IMR-90 (cell line): ENCODE results near the gene RNF151. TPM values are rescaled to one million over a fixed set of nuclear protein-coding genes. Genes with fewer than 3 reads are reported as not detected.

ENCODE experiments used
- ATAC-seq: fragments of 200-7000 bp; cut with Tn5 transposase; 2 replicates; pipeline ENCODE4 v1.9.1; 2020; ENCODE audit warnings: low read depth, mild to moderate bottlenecking, moderate library complexity
- BruUV-seq: library from RNA; stranded (reverse); fragments of 400-500 nt; replicated peaks from 2 replicates; lab custom pipeline; 2021; lab: Mats Ljungman, UMichigan
- CTCF ChIA-PET: fragments of 300-600 bp; formaldehyde crosslinking; extraction: SDS; loops from one replicate; lab custom pipeline; 2021; ENCODE audit warnings: antibody characterized with exemption; lab: Yijun Ruan, JAX
- POLR2A ChIA-PET: fragments of 300-600 bp; sonication (Branson Sonifier 250); formaldehyde crosslinking; loops from one replicate; lab custom pipeline; 2022; ENCODE audit warnings: antibody characterized with exemption; ENCODE audit not compliant: unreplicated experiment; lab: Charles Lee
- DNase-seq: peaks from one replicate; pipeline ENCODE4 v3.0.0; 2013
- H2AFZ ChIP-seq: replicated peaks from 2 replicates; pipeline ENCODE3; 2013; ENCODE audit warnings: low read length, mild to moderate bottlenecking; ENCODE audit not compliant: poor library complexity
- H2AK5ac ChIP-seq: 2 replicates; pipeline ENCODE4 v1.6.1; 2013; ENCODE audit warnings: low read depth, low read length, inconsistent platforms
- H2AK9ac ChIP-seq: replicated peaks from 2 replicates; pipeline ENCODE3; 2013; ENCODE audit warnings: mild to moderate bottlenecking, low read depth, low read length, moderate library complexity; ENCODE audit not compliant: poor library complexity
- H2BK120ac ChIP-seq: 2 replicates; pipeline ENCODE4 v1.6.1; 2013; ENCODE audit warnings: low read depth, low read length, inconsistent platforms
- H2BK15ac ChIP-seq: 3 replicates; pipeline ENCODE4 v1.6.1; 2013; ENCODE audit warnings: low read depth, low read length, inconsistent platforms
- H2BK20ac ChIP-seq: 2 replicates; pipeline ENCODE4 v1.6.1; 2013; ENCODE audit warnings: low read depth, mild to moderate bottlenecking, inconsistent platforms, low read length, moderate library complexity
- H2BK5ac ChIP-seq: 2 replicates; pipeline ENCODE4 v1.6.1; 2013; ENCODE audit warnings: mild to moderate bottlenecking, low read depth, low read length, inconsistent platforms; ENCODE audit not compliant: poor library complexity, severe bottlenecking
- H3K14ac ChIP-seq: replicated peaks from 2 replicates; pipeline ENCODE4 v1.6.1; 2013; ENCODE audit warnings: low read depth, low read length, inconsistent platforms
- H3K18ac ChIP-seq: 2 replicates; pipeline ENCODE4 v1.6.1; 2013; ENCODE audit warnings: low read depth, low read length, control low read depth
- H3K23ac ChIP-seq: 2 replicates; pipeline ENCODE4 v1.6.1; 2013; ENCODE audit warnings: low read depth, low read length, inconsistent platforms
- H3K27ac ChIP-seq: 2 replicates; pipeline ENCODE4 v1.5.1; 2013; ENCODE audit warnings: mild to moderate bottlenecking, control low read depth, low read length; ENCODE audit not compliant: insufficient read depth
- H3K27me3 ChIP-seq: 2 replicates; pipeline ENCODE4 v1.6.1; 2013; ENCODE audit warnings: low read length; ENCODE audit not compliant: control insufficient read depth, insufficient read depth
- H3K36me3 ChIP-seq: 2 replicates; pipeline ENCODE4 v1.6.1; 2013; ENCODE audit warnings: low read length, mixed read lengths; ENCODE audit not compliant: control insufficient read depth, insufficient read depth
- H3K4ac ChIP-seq: 2 replicates; pipeline ENCODE4 v1.6.1; 2013; ENCODE audit warnings: low read depth, low read length, inconsistent platforms
- H3K4me1 ChIP-seq: 2 replicates; pipeline ENCODE4 v1.6.1; 2013; ENCODE audit warnings: low read length, mixed read lengths; ENCODE audit not compliant: control insufficient read depth, insufficient read depth
- H3K4me2 ChIP-seq: 2 replicates; pipeline ENCODE4 v1.6.1; 2013; ENCODE audit warnings: low read depth, mild to moderate bottlenecking, control low read depth, low read length, moderate library complexity
- H3K4me3 ChIP-seq: 2 replicates; pipeline ENCODE4 v1.5.1; 2013; ENCODE audit warnings: low read depth, mild to moderate bottlenecking, control low read depth, low read length, moderate library complexity; ENCODE audit not compliant: insufficient read depth
- H3K56ac ChIP-seq: 2 replicates; pipeline ENCODE4 v1.6.1; 2013; ENCODE audit warnings: low read length, inconsistent platforms; ENCODE audit not compliant: insufficient read depth; ENCODE audit errors: extremely low read depth
- H3K79me1 ChIP-seq, 2 experiments: 2 replicates each; pipeline ENCODE4 v1.6.1; 2013; ENCODE audit warnings: low read length in 2 of 2, inconsistent platforms in 1 of 2, low read depth in 1 of 2
- H3K9ac ChIP-seq: 2 replicates; pipeline ENCODE4 v1.6.1; 2013; ENCODE audit warnings: low read depth, low read length, control low read depth
- H3K9me1 ChIP-seq: 2 replicates; pipeline ENCODE4 v1.6.1; 2013; ENCODE audit warnings: low read length, inconsistent platforms; ENCODE audit not compliant: insufficient read depth
- H3K9me3 ChIP-seq: 2 replicates; pipeline ENCODE4 v1.6.1; 2013; ENCODE audit warnings: low read length; ENCODE audit not compliant: control insufficient read depth, insufficient read depth
- H4K20me1 ChIP-seq: 2 replicates; pipeline ENCODE4 v1.6.1; 2013; ENCODE audit warnings: low read length, inconsistent platforms; ENCODE audit not compliant: insufficient read depth
- H4K5ac ChIP-seq: 2 replicates; pipeline ENCODE4 v1.6.1; 2013; ENCODE audit warnings: mild to moderate bottlenecking, low read depth, low read length, control low read depth
- H4K8ac ChIP-seq, 2 experiments: 2 replicates each; pipeline ENCODE4 v1.6.1; 2013; ENCODE audit warnings: low read depth in 2 of 2, low read length in 2 of 2, control low read depth in 1 of 2, inconsistent platforms in 1 of 2
- H4K91ac ChIP-seq: 2 replicates; pipeline ENCODE4 v1.6.1; 2013; ENCODE audit warnings: low read depth, low read length, inconsistent platforms; ENCODE audit not compliant: insufficient read depth
- CHD1 ChIP-seq: IDR thresholded peaks from 2 replicates; pipeline ENCODE4 v1.6.1; 2012; ENCODE audit warnings: low read depth, low read length, improper control_type of control experiment
- FOS ChIP-seq: fragments of 150-350 bp; IDR thresholded peaks from 2 replicates; pipeline ENCODE4 v1.6.1; 2016; ENCODE audit warnings: low read depth, low read length
- MAFK ChIP-seq: IDR thresholded peaks from 2 replicates; pipeline ENCODE4 v1.6.1; 2012; ENCODE audit warnings: low read depth, low read length, improper control_type of control experiment
- MAZ ChIP-seq: IDR thresholded peaks from 2 replicates; pipeline ENCODE4 v1.6.1; 2012; ENCODE audit warnings: low read depth, mild to moderate bottlenecking, low read length, improper control_type of control experiment, moderate library complexity, borderline replicate concordance
- MXI1 ChIP-seq: IDR thresholded peaks from 2 replicates; pipeline ENCODE4 v1.6.1; 2012; ENCODE audit warnings: low read depth, mild to moderate bottlenecking, low read length, moderate library complexity, borderline replicate concordance
- NFE2L2 ChIP-seq: fragments of 150-350 bp; IDR thresholded peaks from 2 replicates; pipeline ENCODE4 v1.6.1; 2016; ENCODE audit warnings: low read depth, mild to moderate bottlenecking, low read length
- POLR2A ChIP-seq: IDR thresholded peaks from 2 replicates; pipeline ENCODE4 v1.6.1; 2012; ENCODE audit warnings: mild to moderate bottlenecking, low read depth, low read length
- RAD21 ChIP-seq: IDR thresholded peaks from 2 replicates; pipeline ENCODE4 v1.6.1; 2012; ENCODE audit warnings: low read length, improper control_type of control experiment
- RCOR1 ChIP-seq: IDR thresholded peaks from 2 replicates; pipeline ENCODE4 v1.6.1; 2012; ENCODE audit warnings: mild to moderate bottlenecking, low read length, improper control_type of control experiment; ENCODE audit not compliant: insufficient replicate concordance
- RFX5 ChIP-seq: IDR thresholded peaks from 2 replicates; pipeline ENCODE4 v1.8.0; 2012; ENCODE audit warnings: low read depth, mild to moderate bottlenecking, low read length, moderate library complexity
- WGBS, 2 experiments: methylation state at CpG; one replicate each; pipeline versions ENCODE4 v1.1.5 to v1.1.7; 2013; ENCODE audit warnings: missing lambda C conversion rate in 2 of 2; ENCODE audit not compliant: insufficient read length in 1 of 2; ENCODE audit errors: extremely low coverage in 2 of 2; 5-methylcytosine and 5-hydroxymethylcytosine counted together
- dilution Hi-C: fragments of 300-500 bp; cut with HindIII; formaldehyde crosslinking; loops from one replicate; pipeline ENCODE4 v1.14.3; 2018; ENCODE audit warnings: low sequenced_read_pairs; ENCODE audit not compliant: unreplicated experiment
- in situ Hi-C: fragments of 300-500 bp; cut with MboI; formaldehyde crosslinking; loops from 3 replicates; pipeline ENCODE4 v1.14.3; 2019; ENCODE audit warnings: low sequenced_read_pairs, inconsistent platforms, mixed read lengths
- intact Hi-C: fragments of 100-400 bp; cut with micrococcal nuclease; formaldehyde crosslinking; loops from 2 replicates; pipeline ENCODE4 v1.10.0; 2022
- polyA plus RNA-seq, 3 experiments: library from polyadenylated mRNA; depleted of rRNA; stranded (reverse); fragments of >200 nt; gene quantifications; 2 replicates each; pipeline ENCODE4 v1.2.3, GENCODE V29; 2012; ENCODE audit warnings: low replicate concordance in 1 of 3
- total RNA-seq: library from RNA; depleted of rRNA; stranded (reverse); fragments of >200 nt; gene quantifications from 2 replicates; pipeline ENCODE4 v1.2.3, GENCODE V29; 2012
- TF ChIP-seq, protein P1 (sequence below): fragments of 150-350 bp; IDR thresholded peaks from 2 replicates; pipeline ENCODE4 v1.6.1; 2017; ENCODE audit warnings: mild to moderate bottlenecking, antibody characterized with exemption, low read length, low read depth

RNF151 gene
- total and polyA plus RNA-seq, 2 of the 4 experiments (the other 2 are of a cell fraction) = not detected

GRCh38 chr16:1971796-1972489 is 5.3 kb downstream of the RNF151 start, which contains the start of gene TBL3:
Gene TBL3, plus strand, starts transcription at chr16:1972053. Its CDS starts 112 bp downstream, at chr16:1972165.
- ATAC-seq (peak; percentile 95), DNase-seq (peak; percentile 92)
- BruUV-seq = no TSS peak
- 0% methylated on average over 53 of the region's 78 CpGs; no CpG with 5 or more reads in 1 of the 2 experiments for WGBS, 2 experiments
- H3K79me1 ChIP-seq = peaks cover 9 to 38% of the 10 kb centered on the region in 2 experiments
- H3K4me1 ChIP-seq = peaks cover 6% of the 10 kb centered on the region
- H3K23ac ChIP-seq = peak within 1 kb of the TSS; percentile 78
- H4K5ac ChIP-seq = peak within 1 kb of the TSS; percentile 89
- H3K27ac ChIP-seq = peak within 1 kb of the TSS; percentile 93
- H3K56ac ChIP-seq = peak within 1 kb of the TSS; percentile 89
- ChIA-PET CTCF (no interaction called here), POLR2A (no interaction called here)
- peak within 1 kb of the TSS; percentile 86 for H2AK9ac ChIP-seq
- peak within 1 kb of the TSS; percentile 95 for H2AK5ac ChIP-seq
- H3K14ac ChIP-seq = peak within 1 kb of the TSS; percentile 93
- peak within 1 kb of the TSS; percentile 97 for H4K91ac ChIP-seq
- peak within 1 kb of the TSS; percentile 66 for H3K4me3 ChIP-seq
- H3K27me3 ChIP-seq = no peaks in the 10 kb centered on the region
- peaks cover 3% of the 10 kb centered on the region; the same call in 1 of the 2 replicates for H3K9me1 ChIP-seq
- peaks cover 25% of the 10 kb centered on the region for H3K36me3 ChIP-seq
- no peak within 1 kb of the TSS for H2BK20ac ChIP-seq
- dilution Hi-C loops (no loop called here), in situ Hi-C loops (no loop called here), intact Hi-C loops (no loop called here)
- peak within 1 kb of the TSS; percentile 91 for H2AFZ ChIP-seq
- H3K9ac ChIP-seq = peak within 1 kb of the TSS; percentile 96
- peak within 1 kb of the TSS; percentile 98 to 100 for H4K8ac ChIP-seq
- H3K18ac ChIP-seq = peak within 1 kb of the TSS; percentile 61
- H2BK15ac ChIP-seq = 0 out of 3 replicates have a peak within 1 kb of the TSS, but pooled peaks have one; percentile 30
- peak within 1 kb of the TSS; percentile 93 for H3K4me2 ChIP-seq
- H3K9me3 ChIP-seq = no peaks in the 10 kb centered on the region
- peak within 1 kb of the TSS; percentile 77 for H2BK5ac ChIP-seq
- H4K20me1 ChIP-seq = no peaks in the 10 kb centered on the region; the same call in 1 of the 2 replicates
- TF ChIP-seq, protein P1, sequence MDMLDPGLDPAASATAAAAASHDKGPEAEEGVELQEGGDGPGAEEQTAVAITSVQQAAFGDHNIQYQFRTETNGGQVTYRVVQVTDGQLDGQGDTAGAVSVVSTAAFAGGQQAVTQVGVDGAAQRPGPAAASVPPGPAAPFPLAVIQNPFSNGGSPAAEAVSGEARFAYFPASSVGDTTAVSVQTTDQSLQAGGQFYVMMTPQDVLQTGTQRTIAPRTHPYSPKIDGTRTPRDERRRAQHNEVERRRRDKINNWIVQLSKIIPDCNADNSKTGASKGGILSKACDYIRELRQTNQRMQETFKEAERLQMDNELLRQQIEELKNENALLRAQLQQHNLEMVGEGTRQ = peak; percentile 28; the same call in 1 of the 2 replicates
- no peak for TF ChIP-seq MAFK
- TF ChIP-seq RFX5 = no peak
- TF ChIP-seq RCOR1 = peak; percentile 48
- 0 out of 2 replicates have a peak, but pooled peaks have one; percentile 15 for TF ChIP-seq FOS
- no peak for TF ChIP-seq CHD1
- no peak for TF ChIP-seq RAD21
- peak; percentile 94; the same call in 1 of the 2 replicates for TF ChIP-seq POLR2A
- peak; percentile 19; the same call in 1 of the 2 replicates for TF ChIP-seq NFE2L2
- peak; percentile 93 for TF ChIP-seq MXI1
- peak; percentile 92 for TF ChIP-seq MAZ
- peak within 1 kb of the TSS; percentile 92 for H3K4ac ChIP-seq
- peak within 1 kb of the TSS; percentile 15; the same call in 1 of the 2 replicates for H2BK120ac ChIP-seq
